GM21619 (cell line): Measurements from ENCODE around the gene BAG1.

Source experiments
- ATAC-seq: cut with Tn5 transposase; IDR thresholded peaks from one replicate; pipeline ENCODE4 v1.9.1; 2021; ENCODE audit not compliant: unreplicated experiment

The BAG1 gene

DNA sequence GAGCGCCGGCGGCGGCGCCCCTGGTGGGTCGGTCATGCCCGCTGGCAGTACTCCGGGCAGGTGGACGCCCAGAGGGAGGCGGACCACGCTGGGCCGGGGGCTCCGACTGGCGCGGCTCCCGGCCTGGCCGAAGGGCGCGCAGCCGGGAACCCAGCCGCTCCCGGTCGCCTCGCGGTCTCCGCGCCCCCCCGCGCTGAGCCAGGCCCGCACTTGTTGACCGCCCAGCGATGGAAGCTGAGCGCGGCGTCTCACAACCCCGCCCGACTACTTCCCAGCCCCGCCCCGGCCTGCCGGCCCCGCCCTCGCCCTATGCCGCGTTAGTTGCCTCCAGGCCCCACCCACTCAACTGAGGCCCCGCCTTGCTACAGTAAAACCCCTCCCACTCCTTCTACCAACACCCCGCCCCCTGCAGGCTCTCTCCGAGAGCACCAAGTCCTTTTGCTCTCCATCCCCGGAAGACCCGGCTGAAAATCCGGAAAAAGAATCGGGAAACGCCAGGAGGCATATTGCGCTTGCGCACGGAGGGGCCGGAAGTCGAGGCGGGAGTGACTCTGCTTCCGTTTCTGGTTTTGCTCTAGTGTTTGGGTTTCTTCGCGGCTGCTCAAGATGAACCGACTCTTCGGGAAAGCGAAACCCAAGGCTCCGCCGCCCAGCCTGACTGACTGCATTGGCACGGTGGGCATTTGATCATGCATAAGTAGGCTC lies at the start of gene BAG1, which contains the start of gene CHMP5:
TSS of gene BAG1 (minus strand) at position 236 of the 705 bp plus-strand sequence.
TSS of gene CHMP5 (plus strand) at position 577 of the 705 bp plus-strand sequence. CDS start at position 607, 30 bp downstream.
- ATAC-seq = peak; percentile 79

DNA sequence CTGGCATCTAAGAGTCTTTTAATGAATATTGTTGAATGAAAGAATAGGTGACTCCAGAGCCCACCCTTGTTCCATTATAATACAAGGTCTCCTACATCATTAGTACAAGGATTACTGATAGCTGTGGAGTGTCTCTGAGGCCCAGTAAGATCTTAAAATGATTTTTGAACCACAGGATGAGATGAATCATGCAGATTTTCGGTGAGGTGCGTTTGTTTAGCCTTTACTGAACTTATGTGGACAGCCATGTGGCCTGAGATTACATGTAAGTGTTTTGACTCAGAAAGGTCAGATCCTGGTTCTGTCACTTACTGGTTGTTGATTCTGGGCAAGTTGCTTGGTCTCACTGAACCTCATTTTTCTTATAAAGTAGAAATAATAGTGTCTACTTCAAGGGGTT lies 47.4 kb upstream of the BAG1 start:
- no peak for ATAC-seq

DNA sequence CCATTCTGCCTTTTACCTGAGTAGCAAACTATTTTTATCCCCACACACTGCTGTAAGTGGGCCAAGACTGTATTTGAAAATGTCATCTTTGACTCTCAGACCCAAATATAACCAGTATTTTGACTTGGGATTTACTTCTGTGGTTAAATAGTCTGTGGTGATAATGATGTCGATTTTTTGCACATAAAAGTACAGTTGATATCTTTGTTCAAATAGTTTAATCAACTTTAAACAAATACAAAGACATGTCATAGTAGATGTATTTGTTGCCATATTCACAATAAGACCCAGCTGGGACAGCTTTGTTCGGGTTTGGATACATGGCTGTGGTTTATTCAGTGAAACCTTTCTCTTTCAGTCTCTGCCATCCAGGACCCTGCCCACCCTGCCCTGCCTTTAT lies 46.2 kb upstream of the BAG1 start:
- ATAC-seq = no peak

- no peak for ATAC-seq
Measured at GRCh38 chr9:33309903-33310302, 45.4 kb upstream of the BAG1 start.

- no peak for ATAC-seq
Measured at GRCh38 chr9:33307067-33307466, 42.6 kb upstream of the BAG1 start.

GRCh38 chr9:33306037-33306436 lies 41.5 kb upstream of the BAG1 start:
- ATAC-seq = no peak

GRCh38 chr9:33304362-33304761 lies 39.9 kb upstream of the BAG1 start:
- no peak for ATAC-seq

DNA sequence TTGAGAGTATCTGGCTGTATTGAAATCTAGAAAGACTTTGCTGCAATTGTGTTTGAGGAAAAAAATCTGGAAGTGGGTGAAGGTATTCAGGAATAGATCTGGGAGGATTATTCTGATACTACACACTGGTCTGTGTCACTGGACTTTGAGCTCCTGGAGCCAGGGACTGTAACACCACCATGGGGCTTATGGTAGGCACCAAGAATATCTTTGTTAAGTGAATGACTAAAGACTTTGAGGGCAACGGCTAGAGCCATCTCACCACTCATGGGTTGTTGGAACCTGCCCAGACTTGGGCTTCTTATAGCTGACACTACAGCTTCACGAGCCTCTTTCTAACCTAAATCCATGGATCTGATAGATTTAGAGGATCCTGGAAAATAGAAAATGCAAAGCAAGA lies 36.0 kb upstream of the BAG1 start:
- no peak for ATAC-seq

DNA sequence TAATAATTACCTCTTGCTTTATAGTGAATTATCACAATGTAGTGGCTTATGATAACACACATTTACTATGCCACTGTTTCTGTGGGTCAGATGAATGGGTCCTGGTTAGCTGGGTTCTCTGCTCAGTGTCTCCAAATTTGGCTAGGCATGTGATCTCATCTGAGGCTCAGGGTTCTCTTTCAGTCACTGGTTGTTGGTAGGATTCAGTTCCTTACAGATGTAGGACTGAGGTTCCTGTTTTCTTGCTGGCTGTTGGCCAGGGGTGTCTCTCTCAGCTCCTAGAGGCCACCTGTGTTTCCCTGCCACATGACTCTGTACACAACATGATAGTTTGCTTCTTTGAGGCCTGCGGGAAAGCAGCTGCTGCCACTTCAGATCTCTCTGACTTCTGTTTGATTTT lies 32.9 kb upstream of the BAG1 start:
- peak; percentile 84 for ATAC-seq

DNA sequence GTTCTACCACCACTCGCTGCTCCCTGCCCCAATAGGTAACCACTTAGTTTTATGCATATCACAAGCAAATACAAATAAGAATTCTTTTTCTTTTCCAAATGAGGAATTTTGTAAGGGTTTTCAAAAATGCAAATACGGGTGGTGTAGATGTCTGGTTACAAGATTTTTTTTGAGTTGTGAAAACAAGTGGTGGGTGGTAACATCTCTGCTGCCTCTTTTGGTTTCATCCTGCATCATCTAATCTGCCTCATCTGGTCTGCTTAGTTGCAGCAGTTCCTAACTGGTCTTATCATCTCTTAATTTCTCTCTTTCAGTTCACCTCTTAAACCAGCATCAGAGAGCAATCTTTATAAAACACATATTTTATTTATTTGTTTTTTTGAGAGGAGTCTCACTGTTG lies 31.1 kb upstream of the BAG1 start:
- ATAC-seq = peak; percentile 30

DNA sequence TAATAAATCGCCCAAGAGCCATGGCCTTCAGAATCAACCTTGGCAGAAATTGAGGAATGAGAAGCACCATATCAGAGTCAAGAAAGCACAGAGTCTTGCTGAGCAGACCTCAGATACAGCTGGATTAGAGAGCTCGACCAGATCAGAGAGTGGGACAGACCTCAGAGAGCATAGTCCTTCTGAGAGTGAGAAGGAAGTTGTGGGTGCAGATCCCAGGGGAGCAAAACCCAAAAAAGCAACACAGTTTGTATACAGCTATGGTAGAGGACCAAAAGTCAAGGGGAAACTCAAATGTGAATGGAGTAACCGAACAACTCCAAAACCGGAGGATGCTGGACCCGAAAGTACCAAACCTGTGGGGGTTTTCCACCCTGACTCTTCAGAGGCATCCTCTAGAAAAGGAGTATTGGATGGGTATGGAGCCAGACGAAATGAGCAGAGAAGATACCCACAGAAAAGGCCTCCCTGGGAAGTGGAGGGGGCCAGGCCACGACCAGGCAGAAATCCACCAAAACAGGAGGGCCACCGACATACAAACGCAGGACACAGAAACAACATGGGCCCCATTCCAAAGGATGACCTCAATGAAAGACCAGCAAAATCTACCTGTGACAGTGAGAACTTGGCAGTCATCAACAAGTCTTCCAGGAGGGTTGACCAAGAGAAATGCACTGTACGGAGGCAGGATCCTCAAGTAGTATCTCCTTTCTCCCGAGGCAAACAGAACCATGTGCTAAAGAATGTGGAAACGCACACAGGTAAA lies 30.3 kb upstream of the BAG1 start:
- no peak for ATAC-seq

DNA sequence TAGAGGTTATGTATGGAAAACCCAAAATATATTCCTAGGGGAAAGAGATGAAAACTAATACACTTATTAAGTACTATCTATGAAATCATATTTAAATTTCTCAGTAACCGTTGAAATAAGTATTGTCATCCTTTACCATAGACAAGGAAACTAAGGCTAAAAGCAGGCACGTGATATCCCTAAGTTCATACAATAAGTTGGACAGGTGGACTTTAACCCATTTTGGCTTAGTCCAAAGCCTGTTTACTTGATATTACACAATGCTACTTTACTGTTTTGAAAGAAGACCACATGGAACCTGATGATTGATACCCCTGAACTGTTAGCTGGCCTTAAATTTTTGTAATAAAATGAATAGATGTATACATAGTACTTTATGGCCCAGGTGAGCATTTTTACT lies 29.3 kb upstream of the BAG1 start:
- ATAC-seq = no peak

DNA sequence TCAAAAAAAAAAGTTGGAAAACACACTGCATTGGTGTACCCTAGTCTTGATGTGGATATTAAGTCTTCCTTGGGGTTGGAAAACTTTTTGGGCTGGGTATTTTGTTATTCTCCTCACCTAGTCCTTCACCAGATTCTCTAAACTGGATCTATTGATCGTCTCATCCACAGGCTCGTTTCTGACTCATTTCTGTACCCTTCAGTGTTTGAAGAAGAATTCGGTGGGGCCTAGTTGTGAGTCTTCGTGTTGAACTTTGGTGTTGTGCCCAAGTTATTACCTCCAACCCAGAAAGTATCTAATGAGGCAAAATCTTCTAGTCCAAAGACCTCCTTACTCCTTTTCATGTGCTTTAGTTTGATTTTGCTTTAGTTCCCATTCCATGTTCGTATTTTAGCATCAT lies 27.4 kb upstream of the BAG1 start:
- no peak for ATAC-seq

DNA sequence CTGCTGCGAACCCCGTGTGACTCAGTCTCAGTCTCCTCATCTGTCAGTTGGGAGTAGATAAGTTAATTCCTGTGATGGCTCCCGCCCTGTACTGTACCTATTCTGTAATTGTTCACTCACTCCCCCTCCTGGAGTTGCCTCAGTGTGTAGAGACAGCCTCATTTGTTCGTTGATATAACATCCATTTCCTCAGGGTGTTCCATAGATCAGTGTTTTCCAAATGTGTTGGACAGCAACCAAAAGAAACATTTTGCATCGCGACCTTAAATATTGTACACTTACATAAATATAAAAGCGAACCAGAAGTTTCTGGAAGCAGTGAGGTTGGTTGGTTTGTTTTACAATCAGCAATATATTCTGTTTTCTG lies 26.5 kb upstream of the BAG1 start:
- no peak for ATAC-seq

- peak; percentile 82 for ATAC-seq
Measured at GRCh38 chr9:33290247-33291030, 25.9 kb upstream of the BAG1 start, which contains the start of gene NFX1. Gene NFX1, plus strand, starts transcription at chr9:33290516. Its CDS starts 57 bp downstream, at chr9:33290573.

DNA sequence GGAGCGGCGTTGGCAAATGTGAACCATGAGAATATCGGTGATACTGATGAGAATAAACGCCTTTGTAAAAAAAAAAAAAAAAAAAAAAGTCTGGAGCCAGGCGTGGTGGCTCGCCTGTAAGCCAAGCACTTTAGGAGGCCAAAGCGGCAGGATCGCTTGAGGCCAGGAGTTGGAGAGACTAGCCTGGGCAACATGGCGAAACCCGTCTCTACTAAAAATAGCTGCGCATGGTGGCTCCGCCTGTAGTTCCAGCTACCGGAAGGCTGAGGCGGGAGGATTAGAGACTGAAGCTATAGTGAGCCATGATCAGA lies 25.4 kb upstream of the BAG1 start:
- peak; percentile 22 for ATAC-seq

GRCh38 chr9:33289496-33289895 lies 25.0 kb upstream of the BAG1 start:
- ATAC-seq = no peak

DNA sequence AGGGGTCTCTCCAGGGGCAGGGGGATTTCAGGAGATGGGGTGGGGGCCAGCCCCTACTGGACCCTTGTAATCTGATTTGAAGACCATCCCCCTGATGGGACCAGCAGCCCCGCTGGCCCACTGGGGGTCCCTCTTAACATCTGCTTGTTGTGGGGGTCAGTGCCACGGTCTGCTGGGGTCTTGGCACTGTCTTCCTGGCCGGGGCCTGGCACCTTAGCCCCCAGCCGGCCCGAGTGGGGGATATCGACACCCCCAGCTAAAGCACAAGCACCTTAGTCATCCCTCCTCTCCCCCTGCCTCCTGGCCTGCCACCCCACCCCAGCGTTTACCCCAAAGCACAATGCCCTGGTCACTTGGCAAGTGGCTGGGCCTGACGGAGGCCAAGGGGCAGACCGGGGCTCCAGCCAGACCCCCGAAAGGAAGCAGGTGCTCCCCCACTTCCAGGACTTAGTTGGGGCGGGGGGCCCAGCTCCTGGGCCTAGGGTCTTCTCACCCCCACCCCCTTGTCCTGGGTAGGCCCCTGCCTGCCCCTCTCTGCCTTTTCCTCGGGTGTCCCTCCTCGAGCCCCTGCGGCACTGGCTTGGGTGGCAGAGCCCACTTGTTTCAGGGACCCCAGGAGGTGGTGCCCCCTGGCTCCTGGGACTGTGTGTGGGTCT lies 24.4 kb upstream of the BAG1 start:
- no peak for ATAC-seq

- ATAC-seq = no peak
Measured at GRCh38 chr9:33288235-33288634, 23.7 kb upstream of the BAG1 start.

DNA sequence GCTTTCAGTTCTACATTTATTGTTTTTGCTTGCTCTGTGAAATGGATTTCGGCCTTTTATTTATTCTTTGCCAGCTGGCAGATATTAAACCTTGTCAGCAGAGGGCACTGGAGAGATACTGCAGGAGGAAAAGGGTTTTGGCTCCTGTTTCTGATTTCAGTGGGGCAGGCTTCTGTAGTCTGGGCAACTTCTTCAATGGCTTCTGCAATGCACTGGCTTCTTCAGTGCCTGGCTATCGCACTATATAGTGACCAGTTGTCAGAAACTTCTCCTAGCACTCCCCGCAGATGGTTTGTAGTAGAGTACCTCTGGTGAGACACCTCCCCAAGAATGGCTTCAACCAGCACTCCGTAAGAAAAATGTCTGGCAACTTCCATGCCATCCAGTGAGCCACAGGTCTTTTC lies 22.6 kb upstream of the BAG1 start:
- no peak for ATAC-seq

GRCh38 chr9:33285502-33285901 lies 21.0 kb upstream of the BAG1 start:
- no peak for ATAC-seq
